GM21786 (cell line): Measurements from ENCODE around the gene RGS17.

ENCODE experiments used
- ATAC-seq: cut with Tn5 transposase; IDR thresholded peaks from one replicate; pipeline ENCODE4 v1.9.1; 2021; ENCODE audit not compliant: unreplicated experiment

Gene RGS17

GRCh38 chr6:152957796-152958195 is 173.3 kb downstream of the RGS17 start:
- no peak for ATAC-seq
